ENCODE results near the gene MCL1.

- TF ChIP-seq CTCF (IDR thresholded peaks at IDR 0.05): no peak
- no peak for TF ChIP-seq ZFX (IDR thresholded peaks at IDR 0.05; ENCODE audit: borderline replicate concordance)
Measured at GRCh38 chr1:150575518-150576366, 3.7 kb downstream of the MCL1 start.

Data from 22Rv1 (cell line).